Lower lobe of right lung (tissue), 2 donors: Measurements from ENCODE around the gene DOCK10. TPM values are rescaled to one million over a fixed set of nuclear protein-coding genes. Genes with fewer than 3 reads are reported as not detected.

ENCODE experiments used
- ATAC-seq, 2 donors: fragments of 200-7000 bp; cut with Tn5 transposase; one replicate each; pipeline ENCODE4 v1.9.1; 2020 to 2022; ENCODE audit warnings: mild to moderate bottlenecking in 2 of 2, moderate library complexity in 2 of 2
- DNase-seq: peaks from one replicate; pipeline ENCODE4 v3.0.0-alpha.2; 2020
- H3K27ac ChIP-seq: fragments of 200-600 bp; one replicate; pipeline ENCODE4 v1.8.0; 2022
- H3K27me3 ChIP-seq: fragments of 200-600 bp; one replicate; pipeline ENCODE4 v1.8.0; 2022; ENCODE audit warnings: low read depth
- H3K36me3 ChIP-seq: fragments of 200-600 bp; one replicate; pipeline ENCODE4 v1.8.0; 2022; ENCODE audit warnings: mild to moderate bottlenecking
- H3K4me1 ChIP-seq: fragments of 200-600 bp; one replicate; pipeline ENCODE4 v1.8.0; 2022
- H3K4me3 ChIP-seq: fragments of 200-600 bp; one replicate; pipeline ENCODE4 v1.8.0; 2022; ENCODE audit warnings: mild to moderate bottlenecking
- H3K9me3 ChIP-seq: fragments of 200-600 bp; one replicate; pipeline ENCODE4 v1.8.0; 2022
- CTCF ChIP-seq: fragments of 200-600 bp; IDR thresholded peaks from one replicate; pipeline ENCODE4 v1.8.0; 2022; ENCODE audit warnings: antibody characterized with exemption, mild to moderate bottlenecking
- intact Hi-C: fragments of 100-400 bp; cut with DNase I; formaldehyde crosslinking; loops from one replicate; pipeline ENCODE4 v1.11.0; 2022
- total RNA-seq: library from RNA; stranded (reverse); fragmentation: NEBNext Ultra II Directional; extraction: Animal tissue kit (Norgen Biotek cat#: 25700); gene quantifications from one replicate; pipeline ENCODE4 v1.2.1, GENCODE V29; 2021
- donor health status: DM: no; HTN: yes; CAD: no; lungs with severe emphysema.

DOCK10 gene
- total RNA-seq, 1 donor from 2014 or later: 52.3 TPM

- H3K36me3 ChIP-seq: peaks cover 12% of the 10 kb centered on the region
These were observed 172.6 kb downstream of the DOCK10 start for GRCh38 chr2:224869601-224870233.

GRCh38 chr2:224865016-224865415, 177.3 kb downstream of the DOCK10 start:
- Histone ChIP-seq H3K9me3 (no peaks in the 10 kb centered on the region), H3K4me3 (no peak overlapping the region), H3K27ac (no peak overlapping the region), H3K36me3 (peaks cover 24% of the 10 kb centered on the region), H3K4me1 (no peaks in the 10 kb centered on the region), H3K27me3 (no peaks in the 10 kb centered on the region)
- TF ChIP-seq CTCF: no peak
- intact Hi-C loops: no loop called here
- ATAC-seq: no peak
- DNase-seq: no peak

More at GRCh38 chr2:224869601-224870233, 172.6 kb downstream of the DOCK10 start:
- no peaks in the 10 kb centered on the region for H3K9me3 ChIP-seq
- TF ChIP-seq CTCF: no peak
- intact Hi-C loops: no loop called here
- no peak for ATAC-seq
- H3K4me1 ChIP-seq: no peaks in the 10 kb centered on the region
- no peak overlapping the region for H3K4me3 ChIP-seq
- H3K27me3 ChIP-seq: no peaks in the 10 kb centered on the region
- no peak overlapping the region for H3K27ac ChIP-seq
- no peak for DNase-seq

- H3K27ac ChIP-seq: no peak overlapping the region
- no peaks in the 10 kb centered on the region for H3K9me3 ChIP-seq
- intact Hi-C loops: no loop called here
- H3K4me3 ChIP-seq: no peak overlapping the region
- no peak for ATAC-seq
- H3K4me1 ChIP-seq: no peaks in the 10 kb centered on the region
- H3K27me3 ChIP-seq: no peaks in the 10 kb centered on the region
- peaks cover 17% of the 10 kb centered on the region for H3K36me3 ChIP-seq
- TF ChIP-seq CTCF: no peak
- no peak for DNase-seq
These were observed 181.0 kb downstream of the DOCK10 start for GRCh38 chr2:224861266-224861665.

GRCh38 chr2:224860786-224861185, 181.5 kb downstream of the DOCK10 start:
- no peak overlapping the region for H3K4me3 ChIP-seq
- no peaks in the 10 kb centered on the region for H3K9me3 ChIP-seq
- H3K27me3 ChIP-seq: no peaks in the 10 kb centered on the region
- no peaks in the 10 kb centered on the region for H3K4me1 ChIP-seq
- intact Hi-C loops: no loop called here
- DNase-seq (no peak), ATAC-seq (no peak)
- TF ChIP-seq CTCF: no peak
- H3K27ac ChIP-seq: no peak overlapping the region
- peaks cover 17% of the 10 kb centered on the region for H3K36me3 ChIP-seq

- ATAC-seq (no peak), DNase-seq (no peak)
- H3K9me3 ChIP-seq: no peaks in the 10 kb centered on the region
- H3K36me3 ChIP-seq: peaks cover 15% of the 10 kb centered on the region
- no peak overlapping the region for H3K4me3 ChIP-seq
- H3K27me3 ChIP-seq: no peaks in the 10 kb centered on the region
- no peaks in the 10 kb centered on the region for H3K4me1 ChIP-seq
- no peak overlapping the region for H3K27ac ChIP-seq
- intact Hi-C loops: no loop called here
- TF ChIP-seq CTCF: no peak
These were observed 190.5 kb downstream of the DOCK10 start for GRCh38 chr2:224851811-224852210.
